DMS 273 treated with DMSO at 0.1 percent for 48 hours (cell line): ENCODE data around the gene CCDC85A.

ENCODE experiments used
- DNase-seq: peaks from one replicate; lab custom pipeline; 2025; lab: John Stamatoyannopoulos, UW

The CCDC85A gene

GRCh38 chr2:56309626-56310170 lies 125.9 kb downstream of the CCDC85A start:
- no peak for DNase-seq

- DNase-seq = no peak
Measured at GRCh38 chr2:56313500-56313921, 129.7 kb downstream of the CCDC85A start.

- no peak for DNase-seq
Measured at GRCh38 chr2:56314371-56314770, 130.6 kb downstream of the CCDC85A start.

DNA sequence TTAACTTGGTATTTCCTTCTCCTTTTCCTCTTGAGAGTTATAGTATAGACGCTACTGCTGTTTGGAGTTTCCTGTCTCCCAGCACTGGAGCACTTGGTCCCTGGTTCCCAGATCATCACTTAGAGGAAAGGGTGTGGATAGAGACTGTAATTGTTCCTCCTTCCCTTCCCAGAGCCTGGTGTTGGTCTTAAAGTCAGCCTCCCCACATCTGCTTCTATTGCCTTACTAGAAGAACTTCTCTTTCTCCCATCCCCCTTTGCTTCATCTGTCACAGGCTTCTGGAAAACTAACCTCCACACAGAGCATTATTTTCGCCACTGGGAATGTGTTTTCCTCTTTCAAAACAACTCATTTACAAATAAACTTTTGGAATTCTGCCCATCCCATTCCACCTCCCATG lies 131.0 kb downstream of the CCDC85A start:
- peak; percentile 8 for DNase-seq

DNA sequence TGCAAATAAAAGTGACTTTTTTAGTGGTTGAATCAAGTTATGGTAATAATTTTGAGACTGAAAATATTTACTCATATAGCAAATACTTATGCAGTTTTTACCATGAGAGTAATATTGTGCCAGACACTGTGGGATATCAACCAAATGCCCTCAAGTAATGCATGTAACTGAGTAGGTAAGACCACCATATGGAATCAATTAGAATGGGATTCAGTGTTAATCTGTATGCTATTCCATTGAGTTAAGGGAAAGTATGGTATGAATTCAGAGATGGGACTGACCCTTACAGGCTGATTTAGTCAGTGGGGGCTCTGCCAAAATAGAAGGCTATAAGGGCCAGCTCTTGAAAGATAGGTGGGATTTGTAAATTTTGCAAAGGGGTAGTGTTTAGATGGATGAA lies 131.6 kb downstream of the CCDC85A start:
- DNase-seq = no peak

GRCh38 chr2:56316011-56316410 lies 132.2 kb downstream of the CCDC85A start:
- DNase-seq = no peak

- no peak for DNase-seq
Measured at GRCh38 chr2:56318147-56318546, 134.4 kb downstream of the CCDC85A start.

DNA sequence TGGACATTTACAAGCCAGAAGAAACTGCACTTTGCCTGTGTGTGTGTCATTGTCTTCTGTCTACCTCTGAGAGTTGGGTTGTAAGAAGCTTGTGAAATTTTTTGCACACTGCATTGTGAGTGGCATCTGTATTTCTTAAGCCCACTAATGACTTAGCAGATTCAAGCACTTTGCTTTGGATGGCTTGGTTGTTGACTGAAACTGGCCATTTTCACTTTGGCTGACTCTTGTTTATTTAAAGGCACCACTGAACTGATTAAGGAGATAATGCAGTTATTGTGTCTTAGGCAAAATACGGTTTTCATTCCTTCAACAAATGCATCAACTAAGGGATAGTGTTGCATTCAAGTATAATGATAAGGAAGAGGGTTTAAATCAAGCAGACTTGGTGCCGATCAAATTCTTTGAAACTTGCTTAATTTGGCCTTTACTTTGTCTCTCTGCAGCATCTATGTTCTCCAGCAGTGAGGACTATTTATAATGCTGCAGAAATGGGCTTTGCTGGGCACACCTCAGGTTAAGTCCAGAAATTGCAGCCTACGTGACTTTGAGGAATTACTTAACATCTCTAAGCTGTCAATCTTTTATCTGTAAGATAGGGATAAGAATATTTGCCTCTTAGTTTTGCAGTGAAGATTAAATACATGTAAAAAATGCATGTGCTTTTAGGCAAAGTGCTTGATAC lies 142.0 kb downstream of the CCDC85A start:
- no peak for DNase-seq

- DNase-seq = no peak
Measured at GRCh38 chr2:56326346-56326741, 142.6 kb downstream of the CCDC85A start.

GRCh38 chr2:56331810-56332209 lies 148.0 kb downstream of the CCDC85A start:
- no peak for DNase-seq

DNA sequence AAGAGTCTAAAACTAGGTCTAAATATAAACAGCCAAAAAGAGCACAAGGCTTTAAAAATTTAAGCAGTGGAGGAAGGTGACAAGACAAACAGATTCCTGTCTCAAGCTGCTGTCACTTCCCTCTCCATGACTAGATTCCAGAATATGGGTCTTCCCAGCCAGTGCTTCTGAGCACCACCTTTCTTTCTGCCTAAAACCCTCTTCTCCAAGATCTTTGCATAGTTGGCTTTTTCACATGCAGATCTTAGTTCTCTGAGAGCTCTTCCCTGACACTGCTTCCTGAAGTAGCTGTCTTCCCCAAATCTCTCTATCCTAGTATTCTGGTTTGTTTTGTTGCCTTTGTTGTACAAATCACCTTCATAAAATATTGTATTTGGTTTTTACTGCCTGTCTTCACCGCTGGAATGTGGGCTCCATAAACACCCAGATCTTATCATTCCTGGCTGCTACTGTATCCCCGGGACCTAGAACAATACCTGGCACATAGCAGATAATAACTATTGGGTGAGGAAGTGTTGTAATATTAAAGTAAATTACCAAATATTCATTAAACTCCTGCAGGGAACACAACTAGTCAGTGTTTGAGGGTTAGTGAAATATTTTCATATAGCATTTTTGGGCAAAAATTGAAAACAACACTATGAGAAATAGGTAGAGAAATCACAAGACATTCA lies 150.2 kb downstream of the CCDC85A start:
- DNase-seq = no peak

- DNase-seq = no peak
Measured at GRCh38 chr2:56334622-56335021, 150.8 kb downstream of the CCDC85A start.

- DNase-seq = no peak
Measured at GRCh38 chr2:56335101-56335500, 151.3 kb downstream of the CCDC85A start.

DNA sequence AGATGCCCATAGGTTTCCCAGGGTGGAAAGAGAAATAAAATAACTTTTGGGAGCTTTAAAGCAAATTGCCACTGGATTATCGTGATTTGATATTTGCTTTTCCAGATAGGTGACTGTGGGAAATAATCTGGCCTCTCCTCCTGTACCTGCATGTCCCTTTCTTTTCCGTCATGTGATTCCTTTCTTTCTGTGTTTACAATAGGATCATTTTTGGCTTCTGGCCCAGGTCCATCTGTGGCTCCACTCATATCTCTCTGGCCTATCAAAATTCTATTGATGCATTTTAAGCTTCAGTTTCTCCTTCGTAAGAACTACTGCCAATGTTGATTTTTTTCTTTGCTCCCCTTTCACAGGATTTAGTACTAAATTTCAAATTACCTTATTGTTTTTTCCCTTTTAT lies 153.6 kb downstream of the CCDC85A start:
- DNase-seq = no peak

DNA sequence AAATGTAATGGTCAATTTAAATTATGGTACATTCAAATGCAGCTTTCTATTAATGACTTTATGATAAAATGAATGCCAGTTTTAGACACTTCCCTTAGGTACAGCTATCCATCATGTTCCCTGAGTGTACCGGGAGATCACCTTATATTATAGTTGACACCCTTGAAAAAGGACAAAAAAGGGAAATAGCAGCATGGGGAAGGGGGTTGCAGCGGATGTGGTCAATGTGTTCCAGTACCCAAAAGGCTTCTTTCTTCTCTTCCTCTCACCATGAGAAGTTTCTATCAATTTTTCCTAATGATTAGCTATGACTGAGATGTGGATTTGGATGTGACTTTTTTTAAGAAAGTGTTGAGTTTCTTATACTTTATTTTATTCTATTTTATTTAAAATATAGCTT lies 154.4 kb downstream of the CCDC85A start:
- DNase-seq = no peak

DNA sequence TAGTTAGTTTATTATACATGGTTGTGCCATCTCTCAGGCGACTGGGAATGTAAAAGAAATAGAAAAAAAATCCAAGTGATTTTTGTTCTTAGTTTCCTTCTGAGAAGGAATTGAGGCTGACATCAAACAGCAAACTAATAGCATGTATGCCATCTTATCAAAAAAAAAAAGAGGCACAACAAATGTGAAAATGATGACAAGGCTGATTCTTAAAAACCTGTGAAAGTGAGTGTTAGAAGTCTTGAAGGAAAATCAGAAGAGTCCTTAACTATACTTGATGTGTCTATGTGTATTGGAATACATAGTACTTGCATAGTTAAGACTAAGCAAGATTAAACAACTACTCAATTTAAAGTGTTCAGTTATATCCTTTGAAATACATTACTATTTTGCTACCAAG lies 161.0 kb downstream of the CCDC85A start:
- DNase-seq = no peak

- no peak for DNase-seq
Measured at GRCh38 chr2:56347881-56348280, 164.1 kb downstream of the CCDC85A start.

DNA sequence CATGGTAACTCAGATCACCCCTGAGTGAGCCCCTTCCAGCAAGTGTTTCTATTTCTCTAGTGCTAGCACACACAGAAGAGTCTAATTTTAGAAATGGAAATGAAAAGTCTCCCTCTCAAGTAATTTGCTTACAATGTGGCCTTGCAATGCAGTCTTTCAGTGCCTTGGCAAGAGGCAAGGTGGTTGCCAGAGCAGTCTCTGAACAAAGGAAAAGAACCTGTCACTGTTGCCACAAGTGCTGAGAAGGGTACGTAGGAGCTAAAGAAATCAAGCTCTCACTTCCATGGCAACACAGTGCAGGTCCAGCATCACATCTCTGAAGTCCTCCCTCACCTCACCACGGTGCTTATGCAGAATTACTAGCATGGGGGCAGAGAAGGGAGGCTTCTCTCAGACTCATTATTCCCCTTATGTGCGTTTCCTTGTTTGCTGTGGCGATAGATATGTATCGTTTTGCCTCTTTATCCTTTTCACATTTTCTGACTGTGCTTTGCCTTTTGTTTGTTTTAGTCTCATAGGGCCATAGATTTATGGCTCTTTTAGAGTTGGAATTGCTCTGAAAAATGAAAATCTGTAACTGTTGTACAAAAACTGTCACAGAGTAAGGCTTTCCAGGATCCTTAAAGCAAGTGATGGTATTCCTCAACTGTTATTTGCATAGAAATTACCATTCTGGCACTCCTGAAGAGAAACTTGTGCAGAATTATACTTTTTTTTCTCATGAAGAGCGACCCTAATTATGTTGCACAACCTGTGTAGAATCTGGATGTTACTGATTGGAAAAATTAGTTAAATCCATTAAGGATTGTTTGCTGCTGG lies 164.8 kb downstream of the CCDC85A start:
- no peak for DNase-seq

- no peak for DNase-seq
Measured at GRCh38 chr2:56357655-56358295, 174.0 kb downstream of the CCDC85A start.

- DNase-seq = no peak
Measured at GRCh38 chr2:56361844-56362243, 178.1 kb downstream of the CCDC85A start.

DNA sequence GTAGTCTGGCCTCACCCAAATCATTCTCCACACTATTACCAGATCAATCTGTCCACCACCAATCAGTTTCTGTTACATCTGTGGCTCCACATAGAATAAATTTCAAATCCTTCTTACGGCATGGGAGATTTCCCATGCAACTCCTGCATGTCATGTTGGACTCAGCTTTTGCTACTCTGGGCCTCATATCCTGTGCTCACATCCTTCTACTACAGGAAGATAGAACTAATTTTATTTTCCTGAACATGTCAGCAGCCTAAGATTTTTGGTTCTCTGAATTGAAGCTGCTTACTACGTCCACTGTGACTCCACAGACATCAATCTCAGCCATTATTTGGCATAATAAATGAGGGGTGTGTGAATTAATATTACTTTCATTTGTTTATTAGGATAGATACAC lies 181.1 kb downstream of the CCDC85A start:
- DNase-seq = no peak

GRCh38 chr2:56369316-56369715 lies 185.5 kb downstream of the CCDC85A start:
- no peak for DNase-seq
